HG02571 (cell line): ENCODE measurements around the gene CFAP97.
"Not testable (repeated sequence)": the region's sequence is repeated elsewhere in the genome, so short reads cannot be mapped to it uniquely, and the experiment has no call there.

Experiments used
- ATAC-seq: cut with Tn5 transposase; IDR thresholded peaks from one replicate; pipeline ENCODE4 v1.9.1; 2021; ENCODE audit warnings: mild to moderate bottlenecking, moderate library complexity; ENCODE audit not compliant: unreplicated experiment

CFAP97 gene

DNA sequence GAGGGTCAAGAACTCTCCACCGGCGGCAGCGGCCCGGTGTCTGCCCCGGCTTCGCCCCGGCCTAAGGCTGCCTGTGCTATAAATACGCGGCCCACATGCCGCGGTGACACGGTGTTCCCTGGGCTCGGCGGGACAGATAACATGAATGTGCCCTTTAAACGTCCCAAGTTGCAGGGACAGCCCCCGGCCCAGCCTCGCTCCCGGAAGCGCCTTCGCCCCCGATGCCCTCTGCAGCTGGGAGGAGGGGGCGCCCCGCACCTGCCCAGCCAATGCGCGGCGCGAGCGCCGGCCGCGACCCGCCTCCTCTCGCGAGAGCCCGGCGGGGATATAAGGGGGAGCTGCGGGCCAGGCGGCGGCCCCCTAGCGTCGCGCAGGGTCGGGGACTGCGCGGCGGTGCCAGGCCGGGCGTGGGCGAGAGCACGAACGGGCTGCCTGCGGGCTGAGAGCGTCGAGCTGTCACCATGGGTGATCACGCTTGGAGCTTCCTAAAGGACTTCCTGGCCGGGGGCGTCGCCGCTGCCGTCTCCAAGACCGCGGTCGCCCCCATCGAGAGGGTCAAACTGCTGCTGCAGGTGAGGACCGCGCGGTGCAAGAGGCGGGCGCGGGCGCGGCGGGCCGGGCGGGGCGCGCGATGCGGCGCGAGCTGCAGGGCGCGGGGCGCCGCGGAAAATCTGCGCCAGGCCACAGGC, 60.7 kb downstream of the CFAP97 start, which contains the start of gene SLC25A4:
Gene SLC25A4, plus strand, starts transcription at position 355 of the 689 bp plus-strand sequence. Its CDS starts 107 bp downstream, at position 462.
- peak; percentile 94 for ATAC-seq

DNA sequence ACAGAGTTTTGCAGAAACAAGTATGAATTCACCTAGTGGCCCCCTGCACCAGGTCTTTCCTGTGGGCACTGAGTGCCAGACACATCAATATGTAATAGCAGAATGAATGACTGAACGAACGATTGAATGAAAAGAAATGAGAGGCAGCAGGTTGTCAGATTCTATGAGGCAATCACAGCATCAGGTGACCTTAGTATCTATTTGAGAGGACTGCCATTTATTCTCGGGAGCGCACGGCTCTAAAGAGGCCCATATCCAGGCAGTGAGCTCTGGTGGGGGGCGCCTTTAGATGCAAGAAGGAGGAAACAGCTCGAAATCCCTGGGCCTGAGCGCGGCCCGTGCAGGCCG, 61.3 kb downstream of the CFAP97 start:
- no peak for ATAC-seq

DNA sequence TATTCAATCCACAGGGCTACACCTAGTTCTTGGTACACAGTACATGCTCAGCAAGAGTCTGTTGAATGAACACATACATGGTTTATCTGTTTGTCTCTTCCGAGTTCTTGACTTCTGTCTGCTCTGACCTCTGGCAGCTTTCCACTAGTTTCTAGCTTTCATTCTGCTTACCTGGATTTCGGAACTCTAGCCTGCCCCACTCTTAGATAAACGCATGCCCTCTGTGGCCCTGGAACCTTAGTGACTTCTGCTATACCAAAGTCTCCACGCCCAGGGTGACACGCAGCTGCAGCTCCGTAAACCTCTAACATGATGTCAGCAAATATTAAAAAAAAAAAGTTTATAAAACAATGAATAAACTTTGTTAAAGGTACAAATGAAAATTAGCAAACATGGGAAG, 62.0 kb downstream of the CFAP97 start:
- no peak for ATAC-seq

DNA sequence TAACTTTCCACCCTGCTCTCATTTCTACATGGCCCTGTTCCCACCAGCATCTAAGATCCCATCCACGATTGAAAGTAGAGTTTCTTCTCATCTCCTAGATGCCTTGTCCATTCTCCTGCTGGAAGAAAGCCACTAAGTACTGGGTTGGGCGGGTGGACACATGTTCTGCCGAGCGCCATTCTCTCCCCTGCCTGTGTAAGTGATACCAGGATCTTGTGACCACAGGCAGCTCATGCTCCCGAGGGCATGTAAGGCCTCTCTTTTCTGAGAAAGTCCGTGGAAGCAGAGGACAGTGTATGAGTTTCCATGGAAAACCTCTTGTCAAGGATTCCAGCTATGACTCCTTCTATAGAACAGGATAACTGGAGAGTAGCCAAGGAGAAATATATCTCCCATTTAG, 64.1 kb downstream of the CFAP97 start:
- no peak for ATAC-seq

DNA sequence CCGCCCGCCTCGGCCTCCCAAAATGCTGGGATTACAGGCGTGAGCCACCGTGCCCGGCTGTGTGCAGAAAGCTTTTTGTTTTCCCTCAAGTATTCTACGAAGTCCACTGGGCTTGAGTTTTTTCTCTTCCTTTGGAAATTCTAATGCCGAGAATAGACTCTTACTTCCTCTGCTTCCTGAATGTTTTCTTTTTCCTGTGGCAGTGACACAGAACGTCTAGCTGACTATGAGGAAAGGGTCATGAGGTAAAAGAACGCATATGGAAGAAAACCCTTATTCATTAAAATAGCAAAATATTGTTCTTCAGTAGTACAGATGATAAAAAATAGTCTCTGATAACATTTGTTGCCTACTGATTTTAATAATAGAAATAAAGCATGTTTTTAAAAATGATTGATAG, 65.6 kb downstream of the CFAP97 start:
- ATAC-seq: no peak

DNA sequence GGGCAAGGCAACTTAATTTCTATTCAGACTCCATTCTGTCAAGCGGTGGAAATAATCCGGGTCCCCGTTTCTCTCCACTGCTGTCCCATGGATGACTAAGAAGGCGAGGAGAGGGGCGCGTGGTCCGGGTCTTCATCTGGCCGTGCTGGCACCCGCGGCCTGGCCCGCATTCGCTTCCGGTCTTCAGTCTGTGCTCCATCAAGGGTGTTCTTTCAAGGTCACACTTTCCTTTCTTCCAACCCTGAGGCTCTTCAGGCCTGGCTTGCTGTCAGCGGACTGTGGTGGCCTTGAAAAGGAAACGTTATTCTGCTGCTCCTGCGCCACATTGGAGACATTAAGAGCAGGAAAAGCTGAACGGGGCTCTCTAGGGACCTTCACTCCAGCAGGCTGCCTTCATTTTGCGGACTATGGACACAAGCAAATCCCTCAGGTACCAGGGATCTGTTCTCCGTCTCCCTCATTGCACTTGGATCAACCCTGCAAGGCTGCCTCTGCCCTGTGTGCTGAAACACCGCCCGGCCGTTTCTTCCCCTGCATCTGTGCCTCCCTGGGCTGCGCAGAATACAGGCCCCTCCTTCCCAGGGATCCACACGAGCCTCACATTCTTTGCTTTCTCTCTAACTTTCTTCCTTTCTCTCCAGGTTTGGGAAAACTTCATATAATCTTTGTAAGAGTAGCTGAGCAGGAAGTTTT, 66.4 kb downstream of the CFAP97 start:
- no peak for ATAC-seq

DNA sequence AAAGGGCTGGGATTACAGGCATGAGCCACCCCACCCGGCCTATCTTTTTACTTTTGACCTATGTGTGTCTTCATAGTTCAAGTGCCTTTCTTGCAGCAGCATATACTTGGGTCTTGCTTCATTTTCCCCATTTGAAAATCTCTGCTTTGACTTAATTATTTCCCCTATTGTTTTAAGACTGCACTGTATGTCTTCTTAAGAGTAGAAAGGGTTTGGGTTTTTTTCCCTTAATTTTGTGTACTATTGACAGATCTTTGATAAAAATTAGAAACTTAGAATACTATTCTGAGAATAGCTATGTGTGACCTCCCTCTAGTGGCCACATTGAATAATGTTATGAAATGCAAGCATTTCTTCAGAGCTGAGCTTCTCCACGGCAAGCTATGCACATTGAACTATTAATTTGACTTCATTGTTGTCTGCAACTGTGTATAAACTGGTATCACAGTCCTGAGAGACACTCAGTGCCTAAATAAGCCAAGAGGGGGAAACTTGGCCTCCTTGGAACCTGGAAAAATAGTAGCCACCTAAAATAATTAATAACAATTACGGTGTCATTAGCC, 69.4 kb downstream of the CFAP97 start:
- ATAC-seq: no peak

DNA sequence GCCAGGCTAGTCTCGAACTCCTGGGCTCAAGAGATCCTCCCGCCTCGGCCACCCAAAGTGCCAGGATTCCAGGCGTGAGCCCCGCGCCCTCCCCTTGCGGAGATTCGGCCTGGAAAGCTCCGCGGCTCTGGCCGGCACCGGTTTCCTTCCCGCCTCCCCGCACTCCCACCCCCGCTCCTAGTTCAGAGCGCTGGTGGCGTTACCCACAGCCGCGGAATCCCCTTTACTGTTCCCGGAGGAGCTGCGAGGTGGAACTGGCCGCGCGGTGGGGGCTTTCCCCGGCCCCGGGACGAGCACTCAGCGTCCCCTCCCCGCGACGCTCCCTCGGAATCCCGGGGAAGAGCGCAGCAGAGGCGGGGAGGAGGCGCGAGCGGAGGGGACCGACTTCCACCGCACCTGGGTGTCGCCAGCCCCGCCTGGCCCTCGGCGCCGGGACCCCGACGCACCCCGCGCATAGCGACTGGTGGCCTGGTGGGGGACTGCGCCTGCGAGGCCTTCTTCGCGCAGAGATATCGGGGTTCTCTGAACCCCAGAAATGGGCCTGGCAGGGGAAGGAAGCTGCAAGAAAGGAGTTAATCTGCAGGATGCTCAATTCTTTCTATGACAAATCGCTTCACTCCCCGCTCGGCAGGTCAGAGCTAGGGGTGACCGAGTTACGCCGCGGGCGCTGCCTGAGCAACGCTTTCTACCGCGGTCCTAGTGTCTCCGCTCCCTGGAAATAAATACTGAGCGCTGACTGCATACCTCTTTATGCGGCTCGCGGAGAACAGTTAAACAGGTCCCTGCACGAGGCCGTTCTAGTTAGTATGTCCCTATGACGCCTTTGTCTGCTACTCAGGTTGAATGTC, 75.3 kb downstream of the CFAP97 start:
- no peak for ATAC-seq

DNA sequence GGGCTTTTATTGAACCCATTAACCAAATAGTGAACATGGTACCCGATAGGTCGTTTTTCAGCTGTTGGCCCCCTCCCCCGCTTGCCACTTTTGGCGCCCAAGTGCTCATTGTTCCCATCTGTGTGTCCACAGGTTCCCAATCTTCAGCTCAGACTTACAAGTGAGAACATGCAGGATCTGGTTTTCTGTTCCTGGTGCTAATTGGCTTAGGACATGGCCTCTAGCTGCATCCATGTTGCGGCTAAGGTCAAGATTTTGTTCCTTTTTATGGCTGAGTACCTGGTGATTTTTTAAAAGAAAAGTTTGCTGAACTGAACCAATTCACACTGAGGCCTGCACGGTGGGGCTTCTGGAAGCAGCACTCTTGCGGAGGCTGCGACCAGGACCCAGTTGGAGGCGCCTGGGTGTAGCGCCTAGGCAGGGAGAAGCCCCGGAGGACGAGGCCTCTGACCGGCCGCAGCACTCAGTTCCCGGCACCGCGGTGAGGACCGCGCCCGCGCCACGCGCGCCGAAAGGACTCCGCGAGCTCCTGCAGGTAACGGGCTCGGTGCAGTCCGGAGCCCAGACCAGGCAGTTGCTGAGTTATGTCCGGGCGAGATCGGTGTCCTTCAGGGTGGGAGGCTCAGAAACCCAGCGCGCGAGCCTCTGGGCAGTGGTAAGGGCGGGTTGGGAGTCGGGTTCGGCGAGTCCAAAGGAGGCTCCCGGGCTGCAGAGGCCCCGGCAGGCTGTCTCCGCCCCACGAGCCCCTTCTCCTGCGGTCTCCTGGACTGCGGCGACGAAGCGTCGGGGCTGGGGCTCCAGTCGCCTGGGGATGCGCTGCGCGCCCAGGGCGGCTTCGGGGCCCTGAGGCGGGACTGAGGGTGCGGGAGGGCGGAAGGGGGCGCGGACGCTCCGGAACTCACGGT, 76.5 kb downstream of the CFAP97 start:
- no peak for ATAC-seq

DNA sequence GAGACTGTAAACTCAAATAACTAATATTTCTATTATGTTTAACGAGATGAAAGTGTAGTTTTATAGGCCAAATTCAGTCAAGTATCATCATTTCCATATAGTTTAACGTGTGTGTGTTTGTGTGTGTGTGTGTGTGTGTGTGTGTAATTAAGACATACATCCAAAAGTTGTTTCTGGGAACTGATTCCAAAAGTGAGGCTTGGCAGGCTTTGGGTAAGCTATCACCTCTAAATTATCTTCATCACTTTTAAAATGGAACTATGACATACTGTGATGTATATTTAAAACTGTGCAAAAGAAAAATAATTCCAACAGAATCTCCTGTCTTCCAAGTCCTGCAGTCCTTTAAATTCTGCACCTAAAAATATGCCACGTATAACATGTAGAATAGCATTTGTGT, 79.8 kb downstream of the CFAP97 start:
- no peak for ATAC-seq

DNA sequence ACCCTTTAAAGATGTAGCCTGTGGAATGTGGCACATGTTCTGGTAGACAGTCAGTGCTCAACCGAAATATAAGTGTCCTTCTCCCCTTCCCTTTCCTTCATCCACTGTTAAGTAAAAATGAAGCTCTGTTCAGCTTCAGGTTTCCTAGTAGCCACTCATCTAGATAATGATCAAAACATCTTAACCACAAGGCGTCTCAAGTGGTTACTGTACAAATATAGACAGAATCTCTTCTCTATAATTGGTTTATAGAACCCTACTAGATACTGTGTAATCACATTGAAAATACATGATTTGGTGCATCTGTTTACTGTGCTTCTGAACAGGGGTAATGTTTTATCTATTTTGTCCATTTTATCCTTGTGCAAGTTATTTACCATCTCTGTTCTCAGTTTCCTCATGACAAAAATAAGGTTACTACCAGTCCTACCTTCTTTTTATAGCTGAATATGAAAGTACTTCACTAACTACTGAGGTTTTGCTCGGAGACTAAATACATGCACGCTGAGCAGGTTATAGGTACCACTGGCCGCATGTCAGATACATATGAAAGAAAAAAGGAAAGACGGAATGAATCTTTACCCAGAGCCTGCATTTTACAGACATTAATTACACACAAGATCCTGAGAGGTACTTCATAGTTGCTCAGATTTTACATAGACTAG, 81.0 kb downstream of the CFAP97 start:
- no peak for ATAC-seq

DNA sequence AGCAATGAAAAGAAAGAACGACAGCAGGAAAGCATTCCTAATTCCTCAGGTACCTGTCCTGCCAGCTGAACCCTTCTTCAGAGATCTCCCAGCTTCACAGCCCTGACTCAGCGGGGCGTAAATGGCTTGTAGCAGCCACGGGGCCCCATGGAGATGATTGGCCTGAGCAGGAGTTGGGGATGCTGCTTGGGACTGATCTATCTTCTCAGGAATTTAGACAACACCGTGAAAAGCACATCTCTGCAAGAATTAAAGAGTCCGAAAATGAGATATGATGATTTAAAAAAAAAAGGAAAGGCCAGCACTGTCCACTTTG, 83.2 kb downstream of the CFAP97 start:
- no peak for ATAC-seq

DNA sequence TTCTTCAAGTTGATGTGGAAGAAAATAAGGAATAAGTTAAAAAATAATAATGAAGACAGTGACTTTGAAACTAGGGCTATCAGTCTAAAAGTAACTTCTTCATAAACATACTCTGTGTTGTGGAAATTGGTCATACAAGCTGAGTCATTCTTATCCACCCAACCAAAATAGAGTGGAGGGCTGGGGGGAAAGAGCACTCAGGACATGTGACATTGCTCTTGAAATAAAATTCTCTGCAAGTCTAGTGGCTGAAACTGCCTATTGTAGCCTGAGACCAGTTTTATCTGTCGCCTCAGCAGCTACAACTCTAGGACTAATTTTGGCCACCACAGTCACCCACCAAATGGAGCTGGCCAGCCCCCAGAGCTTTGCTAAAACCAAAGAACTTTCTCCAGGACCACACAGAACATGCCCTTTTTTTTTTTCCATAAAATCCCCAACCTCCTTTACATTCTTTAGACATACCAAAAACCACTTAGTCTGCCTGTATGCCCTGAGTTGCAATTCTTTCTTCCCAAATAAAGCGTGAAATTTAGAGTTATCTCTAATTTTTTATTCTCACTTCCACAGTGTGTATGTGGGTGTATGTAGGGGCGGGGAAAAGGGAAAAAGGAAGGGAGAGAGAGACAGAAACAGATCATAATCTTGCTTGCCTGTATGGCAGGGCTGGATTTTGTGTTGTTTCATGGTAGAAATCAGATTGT, 83.7 kb downstream of the CFAP97 start:
- no peak for ATAC-seq

DNA sequence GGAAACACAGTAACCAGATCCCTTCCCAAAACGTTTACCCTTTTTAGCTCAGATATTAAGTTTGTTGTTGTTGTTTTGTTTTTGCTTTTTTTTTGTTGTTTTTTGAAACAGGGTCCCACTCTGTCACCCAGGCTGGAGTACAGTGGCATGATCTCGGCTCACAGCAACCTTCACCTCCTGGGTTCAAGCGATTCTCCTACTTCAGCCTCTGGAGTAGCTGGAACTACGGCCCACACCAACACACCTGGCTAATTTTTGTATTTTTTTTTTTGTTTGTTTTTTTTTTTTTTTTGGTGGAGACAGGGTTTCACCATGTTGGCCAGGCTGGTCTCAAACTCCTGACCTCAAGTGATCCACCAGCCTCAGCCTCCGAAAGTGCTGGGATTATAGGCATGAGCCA, 84.3 kb downstream of the CFAP97 start:
- ATAC-seq: not testable (repeated sequence)

DNA sequence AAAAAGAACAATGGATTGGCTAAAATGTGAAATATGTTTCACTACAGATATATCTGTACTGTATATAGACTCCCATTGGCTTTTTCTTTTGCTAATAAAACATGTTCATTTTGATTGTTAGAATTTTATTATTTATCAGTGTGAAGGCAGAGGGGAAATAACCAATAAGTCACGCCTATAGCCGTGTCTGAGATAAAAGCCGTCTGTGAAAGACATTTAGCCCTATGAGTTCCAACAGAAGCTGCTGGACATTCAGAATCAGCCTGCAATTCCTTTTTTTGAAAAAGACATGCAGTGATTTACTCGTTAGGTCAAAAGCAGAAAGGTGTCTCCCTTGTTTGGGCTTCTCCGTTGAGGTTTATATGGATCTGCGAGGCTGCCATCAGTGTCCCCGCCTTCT, 84.9 kb downstream of the CFAP97 start:
- ATAC-seq: no peak

DNA sequence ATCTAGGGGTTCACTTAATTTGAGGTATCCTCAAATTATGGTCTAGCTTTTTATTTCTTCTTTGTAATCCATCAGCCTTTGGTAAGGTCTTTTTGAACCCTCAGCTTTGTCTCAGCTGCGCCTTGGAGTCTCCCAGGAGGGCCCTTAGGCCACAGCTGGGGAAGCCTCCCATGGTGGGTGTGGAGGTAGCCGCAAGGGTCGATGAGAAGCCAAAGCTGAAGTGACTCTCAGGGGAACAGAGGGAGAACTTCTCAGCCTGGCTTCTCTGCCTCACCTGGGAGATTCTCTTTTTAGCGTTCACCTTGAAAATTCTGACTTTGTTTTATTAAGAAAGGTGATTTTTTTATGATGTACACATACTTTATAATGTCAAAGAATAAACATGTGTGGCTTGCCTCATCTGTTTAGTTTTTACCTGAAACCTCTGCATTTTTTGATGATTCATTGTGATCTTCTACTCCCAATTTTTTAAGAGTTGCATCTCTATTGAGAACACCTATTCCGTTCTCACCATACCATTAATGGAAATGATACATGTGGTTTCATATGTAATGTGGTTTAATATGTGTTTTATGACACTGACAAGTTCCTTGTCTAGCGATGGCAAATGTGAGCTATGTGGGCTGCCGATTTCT, 86.4 kb downstream of the CFAP97 start:
- ATAC-seq: no peak

DNA sequence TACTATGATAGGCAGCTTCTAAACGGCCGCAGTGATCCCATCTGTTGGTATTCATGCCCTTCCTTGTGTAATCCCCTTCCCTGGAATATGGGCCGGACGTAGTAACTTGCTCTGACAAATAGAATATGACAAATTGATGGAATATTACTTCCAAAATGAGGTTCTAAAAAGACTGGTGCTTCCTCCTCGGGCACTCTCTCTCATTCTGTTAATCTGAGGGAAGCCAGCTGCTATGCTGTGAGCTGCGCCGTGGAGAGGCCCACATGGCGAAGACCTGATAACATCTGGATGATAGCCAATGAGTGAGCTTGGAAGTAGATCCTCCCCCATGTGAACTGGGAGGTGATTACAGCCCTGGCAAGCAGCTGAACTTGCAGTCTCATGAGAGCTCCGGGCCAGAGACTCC, 88.0 kb downstream of the CFAP97 start:
- ATAC-seq: no peak

DNA sequence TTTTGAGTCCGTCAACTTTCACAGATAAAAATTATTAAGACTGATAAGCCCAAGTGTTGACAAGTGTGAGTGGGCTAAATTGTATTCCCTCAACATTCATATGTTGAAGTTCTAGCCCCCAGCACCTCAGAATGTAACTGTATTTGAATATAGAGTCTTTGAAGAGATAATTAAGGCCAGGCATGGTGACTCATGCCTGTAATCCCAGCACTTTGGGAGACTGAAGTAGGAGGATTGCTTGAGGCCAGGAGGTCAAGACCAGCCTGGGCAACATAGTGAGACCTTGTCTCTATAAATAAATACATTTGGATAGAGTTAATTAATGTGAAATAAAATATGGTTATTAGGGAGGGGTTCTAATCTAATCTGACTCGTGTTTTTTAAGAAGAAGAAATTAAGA, 90.5 kb downstream of the CFAP97 start:
- no peak for ATAC-seq

DNA sequence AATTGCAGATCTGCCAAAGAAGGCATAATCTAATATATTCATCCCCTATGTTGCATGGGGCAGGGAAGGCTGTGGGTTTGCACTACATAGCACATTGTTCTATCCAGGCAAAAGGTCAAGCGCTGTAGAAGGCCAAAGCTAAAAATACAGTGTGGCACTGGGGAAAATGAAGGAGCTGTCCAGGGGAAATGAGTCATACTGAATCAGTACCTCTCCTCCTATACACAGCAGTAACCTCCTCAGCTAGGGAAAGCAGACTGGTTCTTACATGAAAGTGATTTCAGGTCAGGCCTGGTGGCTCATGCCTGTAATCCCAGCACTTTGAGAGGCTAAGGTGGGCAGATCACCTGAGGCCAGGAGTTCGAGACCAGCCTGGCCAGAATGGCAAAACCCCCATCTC, 91.7 kb downstream of the CFAP97 start:
- no peak for ATAC-seq
